ENCODE data around the gene BRF1.

DNA sequence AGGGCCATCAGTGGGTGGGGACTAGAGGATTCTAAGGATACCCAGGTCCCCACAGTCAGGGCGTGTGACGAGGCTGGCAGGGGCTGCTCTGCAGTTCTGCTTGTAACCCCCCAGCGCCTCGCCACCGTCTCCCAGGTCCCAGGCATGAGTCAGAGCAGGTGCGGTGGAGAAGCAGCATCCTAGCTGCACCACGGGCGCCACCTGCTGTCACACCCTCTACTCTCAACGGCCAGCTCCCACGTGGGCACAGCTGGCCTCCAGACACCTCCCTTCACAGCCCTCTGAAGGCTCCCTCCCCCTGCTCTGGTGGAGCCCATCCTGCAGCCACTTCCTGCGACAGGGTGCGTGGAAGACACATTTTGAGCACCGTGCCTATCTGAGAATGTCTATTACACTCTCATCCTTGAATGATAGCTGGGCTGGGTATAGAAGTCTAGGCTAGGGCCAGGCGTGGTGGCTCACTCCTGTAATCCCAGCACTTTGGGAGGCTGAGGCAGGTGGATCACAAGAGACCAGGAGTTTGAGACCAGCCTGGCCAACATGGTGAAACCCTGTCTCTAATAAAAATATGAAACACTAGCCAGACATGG lies 112.8 kb downstream of the BRF1 start:
- TF ChIP-seq, protein P1, sequence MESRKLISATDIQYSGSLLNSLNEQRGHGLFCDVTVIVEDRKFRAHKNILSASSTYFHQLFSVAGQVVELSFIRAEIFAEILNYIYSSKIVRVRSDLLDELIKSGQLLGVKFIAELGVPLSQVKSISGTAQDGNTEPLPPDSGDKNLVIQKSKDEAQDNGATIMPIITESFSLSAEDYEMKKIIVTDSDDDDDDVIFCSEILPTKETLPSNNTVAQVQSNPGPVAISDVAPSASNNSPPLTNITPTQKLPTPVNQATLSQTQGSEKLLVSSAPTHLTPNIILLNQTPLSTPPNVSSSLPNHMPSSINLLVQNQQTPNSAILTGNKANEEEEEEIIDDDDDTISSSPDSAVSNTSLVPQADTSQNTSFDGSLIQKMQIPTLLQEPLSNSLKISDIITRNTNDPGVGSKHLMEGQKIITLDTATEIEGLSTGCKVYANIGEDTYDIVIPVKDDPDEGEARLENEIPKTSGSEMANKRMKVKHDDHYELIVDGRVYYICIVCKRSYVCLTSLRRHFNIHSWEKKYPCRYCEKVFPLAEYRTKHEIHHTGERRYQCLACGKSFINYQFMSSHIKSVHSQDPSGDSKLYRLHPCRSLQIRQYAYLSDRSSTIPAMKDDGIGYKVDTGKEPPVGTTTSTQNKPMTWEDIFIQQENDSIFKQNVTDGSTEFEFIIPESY (IDR thresholded peaks at IDR 0.05; ENCODE audit: borderline replicate concordance, low read depth): no peak
- no peak for TF ChIP-seq EP300 (IDR thresholded peaks at IDR 0.05; ENCODE audit: borderline replicate concordance in 1 of 2, low read depth in 1 of 2, low read length in 1 of 2)
- no peak for TF ChIP-seq POLR2AphosphoS5 (IDR thresholded peaks at IDR 0.05; ENCODE audit: low read depth, low read length)
- no peak for TF ChIP-seq NFIC (IDR thresholded peaks at IDR 0.05; ENCODE audit: borderline replicate concordance)
- no peak for TF ChIP-seq RCOR1 (IDR thresholded peaks at IDR 0.05; ENCODE audit: low read length)
- no peak for TF ChIP-seq RAD21 (IDR thresholded peaks at IDR 0.05; ENCODE audit: low read length)
- no peak for TF ChIP-seq MXI1 (IDR thresholded peaks at IDR 0.05; ENCODE audit: low read depth, low read length)

All from SK-N-SH (cell line).